Activated T-cell treated with anti-CD3 and anti-CD28 coated beads for 1 hour (primary cell): ENCODE measurements around the gene CDCP1.

Source experiments
- DNase-seq: peaks from one replicate; pipeline ENCODE4 v3.0.0-alpha.2; 2020; ENCODE audit warnings: low read depth

The CDCP1 gene

GRCh38 chr3:45145681-45146614, at the start of gene CDCP1:
CDCP1 (minus strand) TSS chr3:45146378; CDS start chr3:45146287, 91 bp downstream.
- no peak for DNase-seq

GRCh38 chr3:45194791-45195190, 48.6 kb upstream of the CDCP1 start:
- DNase-seq = no peak

GRCh38 chr3:45191924-45192417, 45.8 kb upstream of the CDCP1 start:
- no peak for DNase-seq

- no peak for DNase-seq
Measured at GRCh38 chr3:45191424-45191823, 45.2 kb upstream of the CDCP1 start.

GRCh38 chr3:45188719-45189659, 42.8 kb upstream of the CDCP1 start:
- DNase-seq = no peak

- DNase-seq = no peak
Measured at GRCh38 chr3:45187694-45188141, 41.5 kb upstream of the CDCP1 start.

- no peak for DNase-seq
Measured at GRCh38 chr3:45186871-45187270, 40.7 kb upstream of the CDCP1 start.

- no peak for DNase-seq
Measured at GRCh38 chr3:45185461-45185860, 39.3 kb upstream of the CDCP1 start.

- DNase-seq = no peak
Measured at GRCh38 chr3:45185052-45185451, 38.9 kb upstream of the CDCP1 start.

- DNase-seq = no peak
Measured at GRCh38 chr3:45183872-45184262, 37.7 kb upstream of the CDCP1 start.

GRCh38 chr3:45182915-45183871, 37.0 kb upstream of the CDCP1 start:
- DNase-seq = no peak

- DNase-seq = no peak
Measured at GRCh38 chr3:45181496-45181895, 35.3 kb upstream of the CDCP1 start.

- DNase-seq = no peak
Measured at GRCh38 chr3:45180899-45181298, 34.7 kb upstream of the CDCP1 start.

GRCh38 chr3:45180051-45180450, 33.9 kb upstream of the CDCP1 start:
- no peak for DNase-seq

GRCh38 chr3:45179163-45179562, 33.0 kb upstream of the CDCP1 start:
- no peak for DNase-seq

GRCh38 chr3:45178183-45179023, 32.2 kb upstream of the CDCP1 start:
- DNase-seq = no peak

GRCh38 chr3:45176912-45177311, 30.7 kb upstream of the CDCP1 start:
- DNase-seq = no peak

GRCh38 chr3:45174234-45174633, 28.1 kb upstream of the CDCP1 start:
- DNase-seq = no peak

- no peak for DNase-seq
Measured at GRCh38 chr3:45173776-45174175, 27.6 kb upstream of the CDCP1 start.

- no peak for DNase-seq
Measured at GRCh38 chr3:45171283-45171682, 25.1 kb upstream of the CDCP1 start.
